HepG2 (cell line): ENCODE data around the gene SVOP. TPM values are rescaled to one million over a fixed set of nuclear protein-coding genes. Genes with fewer than 3 reads are reported as not detected.

Source experiments
- AHR ChIP-seq: IDR thresholded peaks from 2 replicates; pipeline ENCODE4 v1.6.1; 2018; ENCODE audit warnings: missing genetic modification reagents, missing compliant biosample characterization
- ATF7-NPFF ChIP-seq: sonication (generic); formaldehyde crosslinking; IDR thresholded peaks from 2 replicates; pipeline ENCODE4 v1.8.1; 2023; ENCODE audit warnings: mild to moderate bottlenecking, low read depth, missing genetic modification reagents, moderate library complexity
- CC2D1A ChIP-seq: sonication (generic); formaldehyde crosslinking; IDR thresholded peaks from 2 replicates; pipeline ENCODE4 v1.8.1; 2023; ENCODE audit warnings: mild to moderate bottlenecking, missing genetic modification reagents
- ETV5 ChIP-seq: IDR thresholded peaks from 2 replicates; pipeline ENCODE4 v1.6.1; 2018; ENCODE audit warnings: missing biosample characterization, missing genetic modification reagents, inconsistent platforms, borderline replicate concordance
- GMEB2 ChIP-seq: IDR thresholded peaks from 2 replicates; pipeline ENCODE4 v1.6.1; 2016; ENCODE audit warnings: missing biosample characterization, missing genetic modification reagents, low read depth
- HNRNPK ChIP-seq: fragments of 200-400 bp; formaldehyde crosslinking; IDR thresholded peaks from 2 replicates; pipeline ENCODE4 v1.6.1; 2018; ENCODE audit warnings: low read length, low read depth, moderate library complexity, mild to moderate bottlenecking; ENCODE audit not compliant: poor library complexity, severe bottlenecking
- HOXA7 ChIP-seq: sonication (generic); formaldehyde crosslinking; IDR thresholded peaks from 2 replicates; pipeline ENCODE4 v1.8.1; 2022; ENCODE audit warnings: mild to moderate bottlenecking, missing genetic modification reagents, moderate library complexity
- JUN ChIP-seq: sonication (generic); formaldehyde crosslinking; IDR thresholded peaks from 2 replicates; pipeline ENCODE4 v1.4.0; 2020; ENCODE audit warnings: mild to moderate bottlenecking, missing genetic modification reagents
- MNT ChIP-seq: fragments of 450-650 bp; IDR thresholded peaks from 2 replicates; pipeline ENCODE4 v1.6.1; 2016
- PAWR ChIP-seq: sonication (generic); formaldehyde crosslinking; IDR thresholded peaks from 2 replicates; pipeline ENCODE4 v1.4.0; 2020; ENCODE audit warnings: missing genetic modification reagents, mild to moderate bottlenecking, borderline replicate concordance
- PRMT3 ChIP-seq: sonication (generic); formaldehyde crosslinking; IDR thresholded peaks from 2 replicates; pipeline ENCODE4 v1.8.1; 2022; ENCODE audit warnings: low read depth, mild to moderate bottlenecking, moderate library complexity, missing genetic modification reagents, borderline replicate concordance
- RBAK ChIP-seq: sonication (generic); formaldehyde crosslinking; IDR thresholded peaks from 2 replicates; pipeline ENCODE4 v1.5.1; 2020; ENCODE audit warnings: mild to moderate bottlenecking, missing genetic modification reagents
- SRY ChIP-seq: sonication (generic); formaldehyde crosslinking; IDR thresholded peaks from 2 replicates; pipeline ENCODE4 v1.8.0; 2022; ENCODE audit warnings: mild to moderate bottlenecking, missing genetic modification reagents
- THYN1 ChIP-seq: sonication (generic); formaldehyde crosslinking; IDR thresholded peaks from 2 replicates; pipeline ENCODE4 v1.8.1; 2023; ENCODE audit warnings: low read depth, mild to moderate bottlenecking, moderate library complexity, missing genetic modification reagents, borderline replicate concordance
- ZNF253 ChIP-seq: sonication (generic); formaldehyde crosslinking; IDR thresholded peaks from 2 replicates; pipeline ENCODE4 v1.8.0; 2022; ENCODE audit warnings: mild to moderate bottlenecking, missing genetic modification reagents, borderline replicate concordance
- ZNF275 ChIP-seq: sonication (generic); formaldehyde crosslinking; IDR thresholded peaks from 2 replicates; pipeline ENCODE4 v1.8.0; 2022; ENCODE audit warnings: missing genetic modification reagents, mild to moderate bottlenecking, inconsistent platforms, borderline replicate concordance
- ZNF280D ChIP-seq: sonication (generic); formaldehyde crosslinking; IDR thresholded peaks from 2 replicates; pipeline ENCODE4 v1.5.1; 2020; ENCODE audit warnings: mild to moderate bottlenecking, missing genetic modification reagents
- ZNF850 ChIP-seq: sonication (generic); formaldehyde crosslinking; conservative IDR thresholded peaks from 2 replicates; pipeline ENCODE4 v1.9.0; 2021; ENCODE audit warnings: mild to moderate bottlenecking, missing genetic modification reagents
- polyA plus RNA-seq, 8 experiments: library from polyadenylated mRNA; depleted of rRNA in 3 of 8; stranded (reverse) in 7 of 8; unstranded in 1 of 8; fragments of >200 nt; fragmentation: Illumina TruSeq in 4 of 8; extraction: Trizol in 4 of 8; gene quantifications; 2 replicates each; pipeline versions ENCODE4 v1.2.1 to v1.2.3, GENCODE V29; 2011 to 2016; ENCODE audit warnings: low read depth in 4 of 8, missing spikeins in 1 of 8, mixed read lengths in 1 of 8; ENCODE audit not compliant: insufficient read depth in 1 of 8
- total RNA-seq, 5 experiments: library from RNA; depleted of rRNA; stranded (reverse); fragments of >200 nt; fragmentation: Illumina TruSeq; extraction: Trizol; gene quantifications; 2 replicates each; pipeline ENCODE4 v1.2.3, GENCODE V29; 2016; ENCODE audit warnings: low read depth in 1 of 5

Gene SVOP
- total and polyA plus RNA-seq, 2 of the 13 experiments (the other 11 are each of a cell fraction or from before 2014, with no cell fraction given): not detected

GRCh38 chr12:109052414-109053323 lies 31.8 kb upstream of the SVOP start, which contains the start of gene USP30 (continued):
- TF ChIP-seq RBAK: no peak
- peak; percentile 95; the same call in 1 of the 2 replicates for TF ChIP-seq AHR (CRISPR knock-in tag)
- no peak; the same call in 1 of the 2 replicates for TF ChIP-seq ZNF280D
- no peak for TF ChIP-seq SRY
- TF ChIP-seq HNRNPK: no peak
- TF ChIP-seq HOXA7 (CRISPR knock-in tag): no peak
- TF ChIP-seq ZNF253 (CRISPR knock-in tag): no peak
- no peak for TF ChIP-seq PRMT3 (CRISPR knock-in tag)
- TF ChIP-seq MNT: 0 out of 2 replicates have a peak, but pooled peaks have one; percentile 9
- TF ChIP-seq GMEB2 (CRISPR knock-in tag): 0 out of 2 replicates have a peak, but pooled peaks have one; percentile 42
- no peak for TF ChIP-seq THYN1 (CRISPR knock-in tag)
- peak; percentile 66; the same call in 1 of the 2 replicates for TF ChIP-seq ETV5 (CRISPR knock-in tag)
- TF ChIP-seq CC2D1A (CRISPR knock-in tag): no peak
- TF ChIP-seq PAWR (CRISPR knock-in tag): no peak
- no peak for TF ChIP-seq ZNF850 (CRISPR knock-in tag)
- TF ChIP-seq ZNF275: no peak
- 0 out of 2 replicates have a peak, but pooled peaks have one; percentile 30 for TF ChIP-seq JUN (CRISPR knock-in tag)
- peak; percentile 74; the same call in 1 of the 2 replicates for TF ChIP-seq ATF7-NPFF (CRISPR knock-in tag)
